HCT116 (cell line): ENCODE results near the gene RWDD3. TPM values are rescaled to one million over a fixed set of nuclear protein-coding genes. Genes with fewer than 3 reads are reported as not detected.

ENCODE experiments used
- ATAC-seq: fragments of 200-7000 bp; cut with Tn5 transposase; 2 replicates; pipeline ENCODE4 v1.9.1; 2020; ENCODE audit warnings: mild to moderate bottlenecking, moderate library complexity
- BruUV-seq: library from RNA; stranded (reverse); fragments of 400-500 nt; replicated peaks from 2 replicates; lab custom pipeline; 2021; lab: Mats Ljungman, UMichigan
- CTCF ChIA-PET: fragments of 300-600 bp; sonication (Branson Sonifier 250); formaldehyde crosslinking; loops from one replicate; lab custom pipeline; 2021; ENCODE audit warnings: antibody characterized with exemption; lab: Charles Lee
- POLR2A ChIA-PET: fragments of 300-600, 350-600 bp; sonication (Branson Sonifier 250); formaldehyde crosslinking; loops from one replicate; lab custom pipeline; 2021; ENCODE audit warnings: antibody characterized with exemption; lab: Charles Lee
- RAD21 ChIA-PET, 2 experiments: fragments of 300-600 bp; sonication (Branson Sonifier 250); formaldehyde crosslinking; loops; one replicate each; lab custom pipeline; 2023; ENCODE audit warnings: low total read pairs in 2 of 2; ENCODE audit not compliant: uncharacterized antibody in 2 of 2, unreplicated experiment in 2 of 2, low non-redundant PET in 1 of 2; lab: Charles Lee
- DNase-seq: peaks from one replicate; pipeline ENCODE4 v3.0.0-alpha.2; 2010; ENCODE audit warnings: low read depth, low spot score
- H2AFZ ChIP-seq: fragments of 200-600 bp; shearing (Covaris generic), sonication (generic); 2 replicates; pipeline ENCODE4 v1.6.1; 2017; ENCODE audit warnings: low read depth, mixed run types, mixed read lengths, antibody characterized with exemption, low read length; ENCODE audit not compliant: poor library complexity, severe bottlenecking
- H3K27ac ChIP-seq: 2 replicates; pipeline ENCODE4 v1.5.1; 2012; ENCODE audit warnings: low read depth, low read length
- H3K27me3 ChIP-seq: fragments of 200-600 bp; sonication (generic); 2 replicates; pipeline ENCODE4 v1.6.1; 2016; ENCODE audit warnings: mixed run types, low read length, mixed read lengths; ENCODE audit not compliant: insufficient read depth
- H3K36me3 ChIP-seq, 2 experiments: fragments of 200-500 bp in 1 of 2; fragments of 200-600 bp in 1 of 2; sonication (Bioruptor generic) in 1 of 2; sonication (generic) in 1 of 2; 2 replicates each; pipeline versions ENCODE4 v1.5.1 to v1.6.1; 2014 to 2016; ENCODE audit warnings: low read length in 2 of 2, inconsistent platforms in 1 of 2, mixed read lengths in 1 of 2, mixed run types in 1 of 2; ENCODE audit not compliant: insufficient read depth in 2 of 2, control insufficient read depth in 1 of 2
- H3K4me1 ChIP-seq, 2 experiments: fragments of 200-600 bp in 1 of 2; sonication (generic) in 1 of 2; 2 replicates each; pipeline versions ENCODE4 v1.5.1 to v1.6.1; 2012 to 2017; ENCODE audit warnings: low read length in 2 of 2, inconsistent platforms in 1 of 2, mild to moderate bottlenecking in 1 of 2, mixed read lengths in 1 of 2, mixed run types in 1 of 2, moderate library complexity in 1 of 2; ENCODE audit not compliant: insufficient read depth in 2 of 2, control insufficient read depth in 1 of 2
- H3K4me2 ChIP-seq: fragments of 200-600 bp; sonication (generic); 2 replicates; pipeline ENCODE4 v1.6.1; 2017; ENCODE audit warnings: mixed run types, low read length, mixed read lengths
- H3K4me3 ChIP-seq, 2 experiments: fragments of 200-600 bp in 1 of 2; sonication (generic) in 1 of 2; replicated peaks in 1 of 2; 2 replicates each; pipeline ENCODE4 v1.5.1; 2011 to 2016; ENCODE audit warnings: low read length in 2 of 2, control low read depth in 1 of 2, low read depth in 1 of 2, mild to moderate bottlenecking in 1 of 2, mixed read lengths in 1 of 2, mixed run types in 1 of 2
- H3K79me2 ChIP-seq: fragments of 200-600 bp; sonication (generic); 2 replicates; pipeline ENCODE4 v1.6.1; 2017; ENCODE audit warnings: mild to moderate bottlenecking, mixed run types, low read length, moderate library complexity, mixed read lengths; ENCODE audit not compliant: insufficient read depth
- H3K9ac ChIP-seq: fragments of 200-600 bp; sonication (generic); 2 replicates; pipeline ENCODE4 v1.6.1; 2016; ENCODE audit warnings: low read length, mixed read lengths
- H3K9me2 ChIP-seq: fragments of 200-600 bp; sonication (generic), shearing (Covaris generic); 2 replicates; pipeline ENCODE4 v1.6.1; 2017; ENCODE audit warnings: mixed run types, mild to moderate bottlenecking, moderate library complexity; ENCODE audit not compliant: insufficient read depth
- H3K9me3 ChIP-seq, 2 experiments: fragments of 200-500 bp in 1 of 2; fragments of 200-600 bp in 1 of 2; sonication (Bioruptor generic) in 1 of 2; sonication (generic) in 1 of 2; 2 replicates each; pipeline ENCODE4 v1.6.1; 2014 to 2017; ENCODE audit warnings: low read length in 2 of 2, mixed read lengths in 2 of 2, inconsistent platforms in 1 of 2, low read depth in 1 of 2, mild to moderate bottlenecking in 1 of 2, mixed run types in 1 of 2, moderate library complexity in 1 of 2; ENCODE audit not compliant: control insufficient read depth in 1 of 2, insufficient read depth in 1 of 2
- H4K20me1 ChIP-seq: fragments of 200-600 bp; sonication (generic), shearing (Covaris generic); 2 replicates; pipeline ENCODE4 v1.6.1; 2017; ENCODE audit warnings: mixed run types, mild to moderate bottlenecking, moderate library complexity; ENCODE audit not compliant: insufficient read depth
- CBX3 ChIP-seq: IDR thresholded peaks from 2 replicates; pipeline ENCODE4 v1.6.1; 2012; ENCODE audit warnings: low read depth
- EGR1 ChIP-seq: IDR thresholded peaks from 2 replicates; pipeline ENCODE4 v1.6.1; 2012; ENCODE audit warnings: low read depth
- ELF1 ChIP-seq: IDR thresholded peaks from 2 replicates; pipeline ENCODE4 v1.6.1; 2012; ENCODE audit warnings: low read depth, borderline replicate concordance
- EZH2 ChIP-seq: fragments of 200-600 bp; sonication (generic); IDR thresholded peaks from 2 replicates; pipeline ENCODE4 v1.6.1; 2017; ENCODE audit warnings: antibody characterized with exemption, mixed run types
- EZH2phosphoT487 ChIP-seq: fragments of 200-600 bp; IDR thresholded peaks from 2 replicates; pipeline ENCODE4 v1.6.1; 2018; ENCODE audit warnings: antibody characterized with exemption, borderline replicate concordance
- FOSL1 ChIP-seq: IDR thresholded peaks from 2 replicates; pipeline ENCODE4 v1.6.1; 2012; ENCODE audit warnings: low read depth
- JUND ChIP-seq: IDR thresholded peaks from 2 replicates; pipeline ENCODE4 v1.6.1; 2012
- POLR2A ChIP-seq: IDR thresholded peaks from 2 replicates; pipeline ENCODE4 v1.7.0; 2011; ENCODE audit warnings: borderline replicate concordance; ENCODE audit not compliant: insufficient read depth, insufficient read length; ENCODE audit errors: extremely low read depth
- POLR2AphosphoS5 ChIP-seq: IDR thresholded peaks from 2 replicates; pipeline ENCODE4 v1.6.1; 2011; ENCODE audit warnings: mild to moderate bottlenecking, low read depth, low read length, moderate library complexity
- RAD21 ChIP-seq: IDR thresholded peaks from 2 replicates; pipeline ENCODE4 v1.6.1; 2012; ENCODE audit warnings: low read depth, mild to moderate bottlenecking
- SIN3A ChIP-seq: IDR thresholded peaks from 2 replicates; pipeline ENCODE4 v1.6.1; 2012; ENCODE audit warnings: low read depth
- SRF ChIP-seq: IDR thresholded peaks from 2 replicates; pipeline ENCODE4 v1.6.1; 2012; ENCODE audit warnings: low read depth
- TCF7L2 ChIP-seq: IDR thresholded peaks from 2 replicates; pipeline ENCODE4 v1.7.0; 2011; ENCODE audit warnings: borderline replicate concordance, inconsistent platforms; ENCODE audit not compliant: insufficient read depth, insufficient read length; ENCODE audit errors: extremely low read depth
- ZFX ChIP-seq: fragments of 450-650 bp; IDR thresholded peaks from 2 replicates; pipeline ENCODE4 v1.6.1; 2017
- ZNF274 ChIP-seq: fragments of 200-500 bp; sonication (Bioruptor generic); IDR thresholded peaks from 2 replicates; pipeline ENCODE4 v1.6.1; 2014; ENCODE audit warnings: mild to moderate bottlenecking, low read depth, low read length, inconsistent platforms
- intact Hi-C: fragments of 100-400 bp; cut with micrococcal nuclease; formaldehyde crosslinking; loops from 2 replicates; pipeline ENCODE4 v1.10.0; 2022
- total RNA-seq: library from RNA; stranded (reverse); gene quantifications from one replicate; pipeline ENCODE4 v1.2.1, GENCODE V29; 2021; ENCODE audit not compliant: unreplicated experiment
- TF ChIP-seq, protein P1 (sequence below): IDR thresholded peaks from 2 replicates; pipeline ENCODE4 v1.6.1; 2012
- TF ChIP-seq, protein P2 (sequence below): IDR thresholded peaks from 2 replicates; pipeline ENCODE4 v1.6.1; 2012
- TF ChIP-seq, protein P3 (sequence below), 3 experiments: fragments of 200-600 bp in 1 of 3; sonication (generic) in 1 of 3; IDR thresholded peaks in 2 of 3; conservative IDR thresholded peaks in 1 of 3; 2 replicates each; pipeline ENCODE4 v1.5.1; 2012 to 2017; ENCODE audit warnings: low read depth in 2 of 3, low read length in 2 of 3, antibody characterized with exemption in 1 of 3, borderline replicate concordance in 1 of 3, control low read depth in 1 of 3, mild to moderate bottlenecking in 1 of 3, mixed read lengths in 1 of 3, mixed run types in 1 of 3, moderate library complexity in 1 of 3; ENCODE audit not compliant: insufficient read depth in 1 of 3

RWDD3 gene
- total RNA-seq, 1 experiment from 2014 or later, result 12.4 TPM

DNA sequence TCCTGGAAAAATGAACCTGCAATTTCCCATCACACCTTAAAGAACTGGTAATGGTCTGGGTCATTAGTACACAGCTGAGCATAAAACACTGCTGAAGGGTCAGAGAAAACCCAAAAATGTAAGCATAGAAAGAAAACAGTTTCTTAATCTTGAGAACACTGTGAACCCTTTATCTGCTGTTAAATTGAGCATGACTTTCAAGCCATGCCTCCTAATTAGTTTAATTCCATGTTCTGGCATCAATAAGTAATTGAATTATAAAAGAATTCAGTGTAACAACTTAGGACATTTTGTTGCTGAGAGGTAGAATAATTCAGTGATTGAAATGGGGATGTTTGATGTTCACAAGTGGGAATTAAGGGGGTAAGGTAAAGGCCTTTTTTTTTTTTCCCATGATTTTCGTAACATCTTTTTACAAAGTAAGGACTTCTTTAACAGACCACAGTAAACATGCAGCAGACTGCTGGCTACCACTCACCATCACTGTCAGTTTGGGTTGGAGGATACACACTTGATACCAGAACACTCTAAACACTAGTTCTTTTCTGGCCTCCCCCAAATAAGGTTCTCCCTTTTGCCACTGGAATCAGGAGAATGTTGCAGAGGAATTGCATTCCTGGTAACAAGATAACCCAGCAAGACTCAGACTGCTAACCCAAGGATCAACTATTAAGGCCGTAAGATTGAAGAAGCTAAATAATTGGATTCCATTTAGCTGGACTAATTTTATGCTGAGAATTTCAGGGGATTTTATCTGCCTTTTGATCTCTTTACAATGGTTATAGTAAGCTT, 3.0 kb downstream of the RWDD3 start:
- no peak for TF ChIP-seq CBX3
- no peak for TF ChIP-seq RAD21
- TF ChIP-seq JUND, result no peak
- TF ChIP-seq, protein P1, sequence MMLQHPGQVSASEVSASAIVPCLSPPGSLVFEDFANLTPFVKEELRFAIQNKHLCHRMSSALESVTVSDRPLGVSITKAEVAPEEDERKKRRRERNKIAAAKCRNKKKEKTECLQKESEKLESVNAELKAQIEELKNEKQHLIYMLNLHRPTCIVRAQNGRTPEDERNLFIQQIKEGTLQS, result no peak
- TF ChIP-seq EZH2phosphoT487, result no peak
- TF ChIP-seq EGR1, result no peak
- TF ChIP-seq EZH2, result no peak
- TF ChIP-seq ZNF274, result no peak
- TF ChIP-seq TCF7L2, result no peak
- TF ChIP-seq ZFX, result no peak
- TF ChIP-seq, protein P2, sequence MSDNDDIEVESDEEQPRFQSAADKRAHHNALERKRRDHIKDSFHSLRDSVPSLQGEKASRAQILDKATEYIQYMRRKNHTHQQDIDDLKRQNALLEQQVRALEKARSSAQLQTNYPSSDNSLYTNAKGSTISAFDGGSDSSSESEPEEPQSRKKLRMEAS, result no peak
- no peak for TF ChIP-seq SIN3A
- TF ChIP-seq FOSL1, result no peak
- TF ChIP-seq ELF1, result no peak
- TF ChIP-seq, protein P3, sequence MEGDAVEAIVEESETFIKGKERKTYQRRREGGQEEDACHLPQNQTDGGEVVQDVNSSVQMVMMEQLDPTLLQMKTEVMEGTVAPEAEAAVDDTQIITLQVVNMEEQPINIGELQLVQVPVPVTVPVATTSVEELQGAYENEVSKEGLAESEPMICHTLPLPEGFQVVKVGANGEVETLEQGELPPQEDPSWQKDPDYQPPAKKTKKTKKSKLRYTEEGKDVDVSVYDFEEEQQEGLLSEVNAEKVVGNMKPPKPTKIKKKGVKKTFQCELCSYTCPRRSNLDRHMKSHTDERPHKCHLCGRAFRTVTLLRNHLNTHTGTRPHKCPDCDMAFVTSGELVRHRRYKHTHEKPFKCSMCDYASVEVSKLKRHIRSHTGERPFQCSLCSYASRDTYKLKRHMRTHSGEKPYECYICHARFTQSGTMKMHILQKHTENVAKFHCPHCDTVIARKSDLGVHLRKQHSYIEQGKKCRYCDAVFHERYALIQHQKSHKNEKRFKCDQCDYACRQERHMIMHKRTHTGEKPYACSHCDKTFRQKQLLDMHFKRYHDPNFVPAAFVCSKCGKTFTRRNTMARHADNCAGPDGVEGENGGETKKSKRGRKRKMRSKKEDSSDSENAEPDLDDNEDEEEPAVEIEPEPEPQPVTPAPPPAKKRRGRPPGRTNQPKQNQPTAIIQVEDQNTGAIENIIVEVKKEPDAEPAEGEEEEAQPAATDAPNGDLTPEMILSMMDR (IDR thresholded peaks at IDR 0.05 in 2 of 3, conservative IDR thresholded peaks at IDR 0.05 in 1 of 3; ENCODE audit: borderline replicate concordance in 1 of 3, insufficient read depth in 1 of 3, low read depth in 2 of 3, low read length in 2 of 3), result no peak
- TF ChIP-seq POLR2A, result no peak
- TF ChIP-seq POLR2AphosphoS5, result no peak
- no peak for TF ChIP-seq SRF
- ATAC-seq (no peak), DNase-seq (no peak)
- H3K36me3 ChIP-seq, result 0 out of 4 replicates have a peak, but pooled peaks cover 0 to 5% of the 10 kb centered on the region in 2 experiments
- H3K4me3 ChIP-seq, result no peak overlapping the region
- BruUV-seq, result no TSS peak
- POLR2A ChIA-PET, result no interaction called here
- no peak overlapping the region for H3K4me2 ChIP-seq
- no peaks in the 10 kb centered on the region for H4K20me1 ChIP-seq
- CTCF ChIA-PET, result no interaction called here
- no peaks in the 10 kb centered on the region for H3K27me3 ChIP-seq
- H3K4me1 ChIP-seq, result peaks cover 5 to 7% of the 10 kb centered on the region in 2 experiments; a peak in 3 of 4 replicates
- no peaks in the 10 kb centered on the region for H3K9me3 ChIP-seq
- no peak overlapping the region for H2AFZ ChIP-seq
- RAD21 ChIA-PET, result no interaction called here
- no peaks in the 10 kb centered on the region for H3K9me2 ChIP-seq
- no peak overlapping the region for H3K9ac ChIP-seq
- no peak overlapping the region for H3K27ac ChIP-seq
- intact Hi-C loops, result no loop called here
- no peaks in the 10 kb centered on the region for H3K79me2 ChIP-seq
